GM19438 (cell line): Measurements from ENCODE around the gene FAM98A.

Source experiments
- ATAC-seq: cut with Tn5 transposase; IDR thresholded peaks from one replicate; pipeline ENCODE4 v1.9.1; 2021; ENCODE audit warnings: low read depth; ENCODE audit not compliant: unreplicated experiment

FAM98A gene

GRCh38 chr2:33598561-33599174, 431 bp downstream of the FAM98A start:
- peak; percentile 50 for ATAC-seq

GRCh38 chr2:33597026-33597425, 2.1 kb downstream of the FAM98A start:
- ATAC-seq = no peak

- no peak for ATAC-seq
These were observed 3.7 kb downstream of the FAM98A start for GRCh38 chr2:33595385-33595784.

GRCh38 chr2:33589444-33589843, 9.7 kb downstream of the FAM98A start:
- ATAC-seq = no peak

- ATAC-seq = no peak
These were observed 10.9 kb downstream of the FAM98A start for GRCh38 chr2:33588232-33588631.

GRCh38 chr2:33586766-33587165, 12.3 kb downstream of the FAM98A start:
- ATAC-seq = no peak

GRCh38 chr2:33583194-33583938, 15.7 kb downstream of the FAM98A start:
- no peak for ATAC-seq

- no peak for ATAC-seq
These were observed 17.2 kb downstream of the FAM98A start for GRCh38 chr2:33581872-33582271.

- ATAC-seq = no peak
These were observed 19.9 kb downstream of the FAM98A start for GRCh38 chr2:33579227-33579626.

- no peak for ATAC-seq
These were observed 21.4 kb downstream of the FAM98A start for GRCh38 chr2:33577668-33578067.

GRCh38 chr2:33577084-33577483, 22.0 kb downstream of the FAM98A start:
- no peak for ATAC-seq

- no peak for ATAC-seq
These were observed 25.4 kb downstream of the FAM98A start for GRCh38 chr2:33573657-33574056.

- no peak for ATAC-seq
These were observed 28.4 kb downstream of the FAM98A start for GRCh38 chr2:33570681-33571080.

GRCh38 chr2:33561872-33562271, 37.2 kb downstream of the FAM98A start:
- ATAC-seq = no peak

- ATAC-seq = no peak
These were observed 39.1 kb downstream of the FAM98A start for GRCh38 chr2:33560017-33560416.

- ATAC-seq = no peak
These were observed 39.8 kb downstream of the FAM98A start for GRCh38 chr2:33559328-33559727.

GRCh38 chr2:33555681-33556080, 43.4 kb downstream of the FAM98A start:
- no peak for ATAC-seq

GRCh38 chr2:33552758-33553461, 46.2 kb downstream of the FAM98A start:
- no peak for ATAC-seq

GRCh38 chr2:33550206-33550605, 48.9 kb downstream of the FAM98A start:
- ATAC-seq = no peak

GRCh38 chr2:33541243-33541642, 57.9 kb downstream of the FAM98A start:
- no peak for ATAC-seq

- no peak for ATAC-seq
These were observed 63.7 kb downstream of the FAM98A start for GRCh38 chr2:33535421-33535820.
